ENCODE results near the gene INSL3. TPM values are rescaled to one million over a fixed set of nuclear protein-coding genes. Genes with fewer than 3 reads are reported as not detected.

INSL3 gene
- total and polyA plus RNA-seq, 2 of the 13 experiments (the other 11 are each of a cell fraction or from before 2014, with no cell fraction given) = 0.30 TPM; not detected in 1

- TF ChIP-seq ZBTB33 (CRISPR knock-in tag; IDR thresholded peaks at IDR 0.05) (no peak), DR1 (CRISPR knock-in tag; IDR thresholded peaks at IDR 0.05) (no peak), TBX2 (CRISPR knock-in tag; IDR thresholded peaks at IDR 0.05; ENCODE audit: borderline replicate concordance) (no peak), WIZ (CRISPR knock-in tag; IDR thresholded peaks at IDR 0.05) (no peak), ZFP36L2 (CRISPR knock-in tag; IDR thresholded peaks at IDR 0.05) (no peak)
Measured at GRCh38 chr19:17807731-17808316, 13.5 kb downstream of the INSL3 start (continued).

DNA sequence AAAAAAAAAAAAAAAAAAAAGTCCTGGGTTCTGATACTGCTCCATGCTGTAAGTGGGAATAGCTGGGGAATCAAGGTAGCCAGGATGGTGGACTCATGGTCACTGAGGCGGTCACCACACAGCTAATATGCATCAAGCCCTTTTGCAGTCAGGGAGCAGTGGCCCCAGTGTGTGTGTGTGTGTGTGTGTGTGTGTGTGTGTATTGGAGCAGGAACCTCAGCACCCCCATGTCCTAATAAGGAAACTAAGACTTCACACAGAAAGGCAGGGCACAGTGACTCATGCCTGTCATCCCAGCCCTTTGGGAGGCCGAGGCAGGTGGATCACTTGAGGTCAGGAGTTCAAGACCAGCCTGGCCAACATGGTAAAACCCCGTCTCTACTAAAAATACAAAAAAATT lies 14.4 kb downstream of the INSL3 start:
- no peak for FAIRE-seq
- no peak for TF ChIP-seq ZSCAN22 (CRISPR knock-in tag; IDR thresholded peaks at IDR 0.05)
- no peak for TF ChIP-seq PLSCR1 (CRISPR knock-in tag; IDR thresholded peaks at IDR 0.05; ENCODE audit: borderline replicate concordance)
- TF ChIP-seq KLF16 (CRISPR knock-in tag; IDR thresholded peaks at IDR 0.05) = no peak
- TF ChIP-seq ZNF260 (CRISPR knock-in tag; IDR thresholded peaks at IDR 0.05; ENCODE audit: borderline replicate concordance, low read depth) = no peak
- no peak for TF ChIP-seq RFX3 (CRISPR knock-in tag; IDR thresholded peaks at IDR 0.05)
- no peak for TF ChIP-seq ZBTB14 (CRISPR knock-in tag; IDR thresholded peaks at IDR 0.05)
- TF ChIP-seq FOXK2 (IDR thresholded peaks at IDR 0.05) = no peak
- no peak for TF ChIP-seq SAFB2 (CRISPR knock-in tag; IDR thresholded peaks at IDR 0.05; ENCODE audit: borderline replicate concordance, low read depth)
- no peak for TF ChIP-seq SETDB1 (CRISPR knock-in tag; IDR thresholded peaks at IDR 0.05; ENCODE audit: borderline replicate concordance)
- TF ChIP-seq SALL2 (CRISPR knock-in tag; IDR thresholded peaks at IDR 0.05) = no peak
- no peak for TF ChIP-seq PCBP2 (optimal IDR thresholded peaks at IDR 0.05; ENCODE audit: low read depth, low read length, poor library complexity, severe bottlenecking)

More for the DNA sequence above, 14.4 kb downstream of the INSL3 start:
- intact Hi-C loops (cut with micrococcal nuclease; ENCODE audit: unreplicated experiment) = no loop called here
- H3K36me3 ChIP-seq (replicated peaks in 1 of 2; ENCODE audit: control insufficient read depth in 1 of 2, insufficient read depth in 2 of 2, low read length in 2 of 2) = peaks cover 0 to 2% of the 10 kb centered on the region in 2 experiments; a peak in 2 of 5 replicates
- WGBS (ENCODE audit: low lambda C conversion rate) = 92% methylated on average over 2 of the region's 3 CpGs
- no peaks in the 10 kb centered on the region for H4K20me1 ChIP-seq (ENCODE audit: insufficient read depth, low read length)
- ChIA-PET CTCF (ENCODE audit: low intra/inter-chr PET ratio, low total read pairs) (no interaction called here), POLR2A (no interaction called here)
- no peaks in the 10 kb centered on the region for H3K9me3 ChIP-seq (ENCODE audit: low read length)
- no peaks in the 10 kb centered on the region for H3K79me2 ChIP-seq (ENCODE audit: insufficient read depth, low read length)
- H3K27me3 ChIP-seq (ENCODE audit: control insufficient read depth in 1 of 2, insufficient read depth in 2 of 2, low read length in 2 of 2) = no peaks in the 10 kb centered on the region
- ATAC-seq = no peak
- no peak overlapping the region for H3K27ac ChIP-seq (ENCODE audit: extremely low read length, insufficient read depth, low read length)
- no peak for DNase-seq (ENCODE audit: low spot score)
- in situ Hi-C loops (cut with HindIII; ENCODE audit: extremely low pct_ligation_motif_present, low pct_unique_long_range_greater_than_20kb) = no loop called here
- no peak overlapping the region for H3K4me3 ChIP-seq (replicated peaks in 1 of 3; ENCODE audit: insufficient read depth in 1 of 3, low read depth in 2 of 3, low read length in 3 of 3)
- H3K4me2 ChIP-seq (ENCODE audit: low read depth, low read length) = no peak overlapping the region
- no peaks in the 10 kb centered on the region for H3K4me1 ChIP-seq (ENCODE audit: insufficient read depth, low read length)
- H3K9ac ChIP-seq (ENCODE audit: insufficient read depth, low read depth, low read length) = no peak overlapping the region
- BruUV-seq (replicated peaks) = no TSS peak
- H2AFZ ChIP-seq (ENCODE audit: low read length) = no peak overlapping the region
